ENCODE measurements around the gene APOLD1.
"Not testable (repeated sequence)": the region's sequence is repeated elsewhere in the genome, so short reads cannot be mapped to it uniquely, and the experiment has no call there.

Gene APOLD1

GRCh38 chr12:12799163-12799920, 13.9 kb downstream of the APOLD1 start:
- TF ChIP-seq CTCF (conservative IDR thresholded peaks at IDR 0.05; ENCODE audit: low read depth, low read length): no peak
- H3K4me3 ChIP-seq (ENCODE audit: low read depth, low read length): no peak overlapping the region
- DNase-seq (ENCODE audit: low read depth): no peak

- no peak for TF ChIP-seq CTCF (conservative IDR thresholded peaks at IDR 0.05; ENCODE audit: low read depth, low read length)
- DNase-seq (ENCODE audit: low read depth): peak; percentile 68
- no peak overlapping the region for H3K4me3 ChIP-seq (ENCODE audit: low read depth, low read length)
These were observed 15.1 kb downstream of the APOLD1 start for GRCh38 chr12:12800406-12801180.

- DNase-seq (ENCODE audit: low read depth); H3K4me3 ChIP-seq (ENCODE audit: low read depth, low read length): not testable (repeated sequence)
These were observed 16.2 kb downstream of the APOLD1 start for GRCh38 chr12:12801656-12802055.

- H3K4me3 ChIP-seq (ENCODE audit: low read depth, low read length): no peak overlapping the region
- no peak for TF ChIP-seq CTCF (conservative IDR thresholded peaks at IDR 0.05; ENCODE audit: low read depth, low read length)
- DNase-seq (ENCODE audit: low read depth): peak; percentile 82
These were observed 17.7 kb downstream of the APOLD1 start for GRCh38 chr12:12803186-12803585.

GRCh38 chr12:12804011-12804410, 18.6 kb downstream of the APOLD1 start:
- peak; percentile 51 for DNase-seq (ENCODE audit: low read depth)
- H3K4me3 ChIP-seq (ENCODE audit: low read depth, low read length): no peak overlapping the region
- no peak for TF ChIP-seq CTCF (conservative IDR thresholded peaks at IDR 0.05; ENCODE audit: low read depth, low read length)

- TF ChIP-seq CTCF (conservative IDR thresholded peaks at IDR 0.05; ENCODE audit: low read depth, low read length): no peak
- peak; percentile 81 for DNase-seq (ENCODE audit: low read depth)
- no peak overlapping the region for H3K4me3 ChIP-seq (ENCODE audit: low read depth, low read length)
These were observed 19.0 kb downstream of the APOLD1 start for GRCh38 chr12:12804432-12804886.

- no peak overlapping the region for H3K4me3 ChIP-seq (ENCODE audit: low read depth, low read length)
- DNase-seq (ENCODE audit: low read depth): no peak
- no peak for TF ChIP-seq CTCF (conservative IDR thresholded peaks at IDR 0.05; ENCODE audit: low read depth, low read length)
These were observed 21.5 kb downstream of the APOLD1 start for GRCh38 chr12:12806784-12807516.

GRCh38 chr12:12807517-12807903, 22.1 kb downstream of the APOLD1 start:
- DNase-seq (ENCODE audit: low read depth); H3K4me3 ChIP-seq (ENCODE audit: low read depth, low read length): not testable (repeated sequence)

Data from choroid plexus epithelial cell (primary cell).